Trophoblast cell (in vitro differentiated cells and primary cell): ENCODE data around the gene HBZ.

Source experiments
- DNase-seq, 2 donors: peaks; one replicate each; pipeline ENCODE4 v3.0.0-alpha.2; 2016
- H2AFZ ChIP-seq: 2 replicates; pipeline ENCODE4 v1.6.1; 2013; ENCODE audit warnings: low read length, moderate library complexity, mild to moderate bottlenecking; ENCODE audit not compliant: insufficient read depth, poor library complexity
- H2AK5ac ChIP-seq: 2 replicates; pipeline ENCODE4 v1.6.1; 2013; ENCODE audit warnings: mild to moderate bottlenecking, low read length
- H2BK120ac ChIP-seq: 2 replicates; pipeline ENCODE4 v1.6.1; 2013; ENCODE audit warnings: low read length, mild to moderate bottlenecking, moderate library complexity; ENCODE audit not compliant: insufficient read depth, poor library complexity
- H2BK12ac ChIP-seq: 2 replicates; pipeline ENCODE4 v1.6.1; 2013; ENCODE audit warnings: mild to moderate bottlenecking, low read length, moderate library complexity
- H2BK5ac ChIP-seq: 2 replicates; pipeline ENCODE4 v1.6.1; 2013; ENCODE audit warnings: low read length, low read depth, moderate library complexity, mild to moderate bottlenecking; ENCODE audit not compliant: poor library complexity
- H3K14ac ChIP-seq: 2 replicates; pipeline ENCODE4 v1.6.1; 2013; ENCODE audit warnings: mild to moderate bottlenecking, low read length
- H3K18ac ChIP-seq: 2 replicates; pipeline ENCODE4 v1.6.1; 2013; ENCODE audit warnings: mild to moderate bottlenecking, low read length
- H3K23ac ChIP-seq: 2 replicates; pipeline ENCODE4 v1.6.1; 2013; ENCODE audit warnings: low read length
- H3K27ac ChIP-seq: 2 replicates; pipeline ENCODE4 v1.5.1; 2013; ENCODE audit warnings: low read depth, mild to moderate bottlenecking, inconsistent platforms, low read length, moderate library complexity
- H3K27me3 ChIP-seq: 2 replicates; pipeline ENCODE4 v1.6.1; 2013; ENCODE audit warnings: inconsistent platforms, mild to moderate bottlenecking, low read length, moderate library complexity; ENCODE audit not compliant: insufficient read depth
- H3K36me3 ChIP-seq, 2 experiments: 1 replicate in 1 of 2; 2 replicates in 1 of 2; pipeline ENCODE4 v1.6.1; 2013; ENCODE audit warnings: low read length in 2 of 2, mild to moderate bottlenecking in 2 of 2, moderate library complexity in 1 of 2; ENCODE audit not compliant: insufficient read depth in 2 of 2, control insufficient read depth in 1 of 2
- H3K4ac ChIP-seq: 2 replicates; pipeline ENCODE4 v1.6.1; 2013; ENCODE audit warnings: low read depth, mild to moderate bottlenecking, low read length, moderate library complexity
- H3K4me1 ChIP-seq, 2 experiments: 1 replicate in 1 of 2; 2 replicates in 1 of 2; pipeline ENCODE4 v1.6.1; 2013; ENCODE audit warnings: low read length in 2 of 2, mild to moderate bottlenecking in 2 of 2, moderate library complexity in 1 of 2; ENCODE audit not compliant: insufficient read depth in 2 of 2, control insufficient read depth in 1 of 2
- H3K4me2 ChIP-seq: 2 replicates; pipeline ENCODE4 v1.6.1; 2013; ENCODE audit warnings: inconsistent platforms, mild to moderate bottlenecking, low read length, moderate library complexity
- H3K4me3 ChIP-seq: 2 replicates; pipeline ENCODE4 v1.5.1; 2013; ENCODE audit warnings: mild to moderate bottlenecking, low read depth, low read length, inconsistent platforms
- H3K79me1 ChIP-seq: one replicate; pipeline ENCODE4 v1.6.1; 2013; ENCODE audit warnings: low read length
- H3K79me2 ChIP-seq: 2 replicates; pipeline ENCODE4 v1.6.1; 2013; ENCODE audit warnings: low read length, mild to moderate bottlenecking; ENCODE audit not compliant: control insufficient read depth, insufficient read depth, poor library complexity
- H3K9ac ChIP-seq: 2 replicates; pipeline ENCODE4 v1.6.1; 2013; ENCODE audit warnings: mild to moderate bottlenecking, low read length
- H3K9me3 ChIP-seq: 2 replicates; pipeline ENCODE4 v1.6.1; 2013; ENCODE audit warnings: low read depth, mild to moderate bottlenecking, control low read depth, inconsistent platforms, low read length; ENCODE audit not compliant: insufficient read depth
- H4K12ac ChIP-seq: 2 replicates; pipeline ENCODE4 v1.6.1; 2013; ENCODE audit warnings: low read depth, mild to moderate bottlenecking, low read length, moderate library complexity
- H4K8ac ChIP-seq: 2 replicates; pipeline ENCODE4 v1.6.1; 2013; ENCODE audit warnings: low read depth, mild to moderate bottlenecking, low read length, moderate library complexity
- H4K91ac ChIP-seq: one replicate; pipeline ENCODE4 v1.6.1; 2013; ENCODE audit warnings: low read depth, mild to moderate bottlenecking, low read length, moderate library complexity
- WGBS: extraction: QIAGEN DNeasy Blood & Tissue Kit; methylation state at CpG from one replicate; pipeline ENCODE4 v1.1.7; 2013; ENCODE audit warnings: missing lambda C conversion rate; ENCODE audit not compliant: insufficient read length, insufficient coverage; ENCODE audit errors: extremely low coverage; 5-methylcytosine and 5-hydroxymethylcytosine counted together

Gene HBZ

DNA sequence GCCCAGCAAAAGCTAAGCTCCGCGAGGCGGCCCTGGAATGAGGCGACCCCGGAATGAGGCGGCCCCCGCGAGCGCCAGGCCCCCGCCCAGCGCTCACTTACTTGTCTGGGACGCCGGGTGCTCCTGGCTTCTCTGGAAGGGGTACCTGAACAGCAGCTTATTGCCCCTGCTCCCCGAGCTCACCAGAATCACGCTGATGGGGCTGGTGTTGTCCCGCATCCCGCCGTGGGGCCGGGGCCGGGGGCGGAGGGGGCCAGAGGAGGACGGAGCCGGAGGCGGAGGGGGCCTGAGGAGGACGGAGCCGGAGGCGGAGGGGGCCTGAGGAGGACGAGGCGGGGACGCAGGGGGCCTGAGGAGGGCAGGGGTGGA, 14.4 kb upstream of the HBZ start:
- Histone ChIP-seq H3K4me3 (peak overlapping the region; percentile 81), H2BK12ac (no peak overlapping the region), H3K9me3 (no peaks in the 10 kb centered on the region), H3K36me3 (no peaks in the 10 kb centered on the region), H2BK5ac (peak overlapping the region; percentile 78), H3K9ac (peak overlapping the region; percentile 93), H3K79me2 (peaks cover 2% of the 10 kb centered on the region), H4K91ac (peak overlapping the region; percentile 98), H2BK120ac (peak overlapping the region; percentile 57), H3K4me2 (peak overlapping the region; percentile 91), H2AK5ac (peak overlapping the region; percentile 76), H3K23ac (no peak overlapping the region), H3K4ac (peak overlapping the region; percentile 97), H4K12ac (peak overlapping the region; percentile 100), H3K4me1 (peaks cover 0 to 2% of the 10 kb centered on the region in 2 experiments), H3K79me1 (peaks cover 6% of the 10 kb centered on the region), H3K27ac (peak overlapping the region; percentile 42), H3K18ac (peak overlapping the region; percentile 93), H2AFZ (peak overlapping the region; percentile 92), H4K8ac (peak overlapping the region; percentile 98), H3K27me3 (no peaks in the 10 kb centered on the region), H3K14ac (peak overlapping the region; percentile 96)
- DNase-seq = peak in 1 of 2 donors; percentile 32
- whole genome bisulfite sequencing = no CpG with 5 or more reads among the region's 30 CpGs

DNA sequence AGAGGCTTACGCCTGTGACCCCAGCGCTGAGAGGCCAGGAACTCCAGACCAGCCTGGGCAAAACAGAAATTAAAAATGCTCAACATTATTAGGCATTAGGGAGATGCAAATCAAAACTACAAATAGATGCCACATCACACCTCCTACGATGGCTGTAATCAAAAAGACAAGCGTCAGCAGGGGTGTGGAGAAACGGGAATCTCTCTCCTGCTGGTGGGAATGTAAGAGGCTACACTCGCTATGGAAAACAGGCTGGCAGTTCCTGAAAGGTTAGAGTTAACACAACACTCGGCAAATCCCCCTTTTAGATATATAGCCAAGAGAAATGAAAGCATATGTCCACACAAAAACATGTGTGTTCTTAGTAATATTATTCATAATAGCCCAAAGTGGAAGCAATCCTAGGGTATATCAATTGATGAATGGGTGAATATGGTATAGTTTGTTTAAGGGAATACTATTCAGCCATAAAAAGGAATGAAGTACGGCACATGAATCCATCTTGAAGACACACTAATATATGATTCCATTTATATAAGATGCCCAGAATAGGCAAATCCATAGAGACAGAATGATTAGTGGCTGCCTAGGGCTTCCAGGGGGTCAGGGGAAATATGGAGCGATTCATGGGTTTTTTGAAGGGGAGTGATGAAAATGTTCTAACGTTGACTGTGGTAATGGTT, 12.1 kb upstream of the HBZ start:
- Histone ChIP-seq H2AFZ (no peak overlapping the region), H4K91ac (no peak overlapping the region), H3K79me1 (peaks cover 6% of the 10 kb centered on the region), H4K12ac (no peak overlapping the region), H3K27me3 (no peaks in the 10 kb centered on the region), H2BK120ac (no peak overlapping the region), H4K8ac (no peak overlapping the region), H3K9me3 (no peaks in the 10 kb centered on the region), H3K14ac (no peak overlapping the region), H2BK12ac (no peak overlapping the region), H3K79me2 (peaks cover 2% of the 10 kb centered on the region), H3K4me1 (peaks cover 0 to 2% of the 10 kb centered on the region in 2 experiments), H3K27ac (no peak overlapping the region), H3K4me2 (no peak overlapping the region), H2AK5ac (no peak overlapping the region), H3K4ac (no peak overlapping the region), H3K4me3 (no peak overlapping the region), H3K9ac (no peak overlapping the region), H3K23ac (no peak overlapping the region), H2BK5ac (no peak overlapping the region), H3K36me3 (no peaks in the 10 kb centered on the region), H3K18ac (no peak overlapping the region)
- peak in 1 of 2 donors; percentile 52 for DNase-seq
- WGBS = no CpG with 5 or more reads among the region's 10 CpGs

DNA sequence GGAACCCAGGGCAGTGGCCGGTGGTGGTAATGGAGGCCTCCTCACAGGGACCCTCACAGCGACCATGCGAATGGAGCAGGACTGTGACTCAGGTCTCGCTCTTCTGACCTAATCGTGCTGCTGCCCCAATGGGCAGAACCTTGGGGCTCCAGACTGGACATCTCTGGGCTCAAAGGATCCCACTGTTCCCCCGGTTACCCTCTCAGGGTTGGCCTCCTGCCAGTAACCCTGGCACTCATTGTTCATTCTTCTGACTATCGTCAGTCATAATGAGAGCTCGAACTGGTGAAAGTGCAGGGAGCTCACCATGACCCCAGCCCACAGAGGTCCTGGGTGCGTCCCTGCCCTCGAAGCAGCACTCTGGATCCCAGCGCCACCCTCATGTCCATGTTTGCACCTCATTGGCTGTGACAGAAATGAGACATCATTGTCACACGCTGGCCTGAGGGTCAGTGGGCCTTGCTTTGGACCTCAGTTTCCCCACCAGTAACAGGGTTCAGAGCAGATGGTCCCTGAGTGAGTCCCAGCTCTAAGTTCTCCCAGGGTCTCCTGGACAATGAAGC, 10.0 kb upstream of the HBZ start:
- Histone ChIP-seq H4K12ac (no peak overlapping the region), H3K18ac (no peak overlapping the region), H3K4me3 (no peak overlapping the region), H3K36me3 (no peaks in the 10 kb centered on the region), H2BK120ac (no peak overlapping the region), H3K4me2 (no peak overlapping the region), H3K27me3 (no peaks in the 10 kb centered on the region), H3K4ac (no peak overlapping the region), H2AFZ (no peak overlapping the region), H3K9me3 (no peaks in the 10 kb centered on the region), H3K79me2 (peaks cover 2% of the 10 kb centered on the region), H2BK5ac (no peak overlapping the region), H3K9ac (no peak overlapping the region), H4K91ac (no peak overlapping the region), H3K27ac (no peak overlapping the region), H3K14ac (no peak overlapping the region), H4K8ac (no peak overlapping the region), H3K79me1 (peaks cover 6% of the 10 kb centered on the region), H2AK5ac (no peak overlapping the region), H3K23ac (no peak overlapping the region), H3K4me1 (no peaks in the 10 kb centered on the region), H2BK12ac (no peak overlapping the region)
- no CpG with 5 or more reads among the region's 12 CpGs for WGBS
- no peak for DNase-seq

DNA sequence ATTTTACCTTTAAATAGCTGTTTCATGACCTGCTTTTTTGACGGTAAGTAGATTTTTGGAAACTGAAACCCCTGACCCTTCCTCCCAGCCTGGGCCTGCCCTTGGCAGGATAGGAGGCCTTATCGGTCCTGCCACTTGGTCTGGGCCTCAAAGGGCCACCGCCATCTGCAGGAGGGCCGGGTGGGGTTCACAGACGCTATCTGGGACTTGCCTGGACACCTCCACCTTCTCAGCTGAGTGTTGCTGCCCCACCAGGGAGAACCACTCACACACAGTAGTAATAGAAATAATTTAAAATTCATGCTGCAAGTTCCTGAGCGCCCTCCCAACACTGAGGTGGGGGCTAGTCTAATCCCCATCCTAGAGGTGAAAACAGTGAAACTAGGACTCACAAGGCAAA, 9.4 kb upstream of the HBZ start:
- H3K14ac ChIP-seq = no peak overlapping the region
- no peaks in the 10 kb centered on the region for H3K4me1 ChIP-seq
- no peak overlapping the region for H2BK5ac ChIP-seq
- no peak overlapping the region for H4K91ac ChIP-seq
- H3K23ac ChIP-seq = no peak overlapping the region
- H4K8ac ChIP-seq = no peak overlapping the region
- H3K4me2 ChIP-seq = no peak overlapping the region
- no peak overlapping the region for H3K4ac ChIP-seq
- H3K4me3 ChIP-seq = no peak overlapping the region
- no peak overlapping the region for H2AFZ ChIP-seq
- no peak overlapping the region for H3K27ac ChIP-seq
- no peak overlapping the region for H2BK120ac ChIP-seq
- no peak overlapping the region for H2AK5ac ChIP-seq
- H4K12ac ChIP-seq = no peak overlapping the region
- no peaks in the 10 kb centered on the region for H3K36me3 ChIP-seq
- no peak for DNase-seq
- H3K9me3 ChIP-seq = no peaks in the 10 kb centered on the region
- H2BK12ac ChIP-seq = no peak overlapping the region
- peaks cover 4% of the 10 kb centered on the region for H3K79me1 ChIP-seq
- peaks cover under 1% of the 10 kb centered on the region for H3K79me2 ChIP-seq
- no peak overlapping the region for H3K9ac ChIP-seq
- H3K18ac ChIP-seq = no peak overlapping the region
- no peaks in the 10 kb centered on the region for H3K27me3 ChIP-seq
- WGBS = no CpG with 5 or more reads among the region's 6 CpGs
